Naive thymus-derived CD8-positive, alpha-beta T cell (primary cell): ENCODE measurements around the gene HPS5. TPM values are rescaled to one million over a fixed set of nuclear protein-coding genes. Genes with fewer than 3 reads are reported as not detected.
"Not testable (repeated sequence)": the region's sequence is repeated elsewhere in the genome, so short reads cannot be mapped to it uniquely, and the experiment has no call there.

Experiments used
- ATAC-seq, 2 donors: fragments of 150-1000 bp; cut with Tn5 transposase in 1 of 2; sonication (Bioruptor Pico), chemical (Tn5 transposase) in 1 of 2; 1 replicate in 1 of 2; 2 replicates in 1 of 2; pipeline ENCODE4 v1.10.0; 2021; ENCODE audit warnings: mild to moderate bottlenecking in 2 of 2, moderate library complexity in 2 of 2
- POLR2A ChIA-PET: fragments of 350-600 bp; sonication (Branson Sonifier 250); formaldehyde crosslinking; loops from one replicate; lab custom pipeline; 2021; ENCODE audit warnings: antibody characterized with exemption; lab: Charles Lee
- DNase-seq, 10 donors: peaks; one replicate each; pipeline versions ENCODE4 v3.0.0 to v3.0.0-alpha.2; 2020 to 2022
- H3K27ac Mint-ChIP-seq, 10 donors: one replicate each; pipeline ENCODE4 v1.8.0; 2020 to 2022; ENCODE audit warnings: mild to moderate bottlenecking in 10 of 10, mixed read lengths in 10 of 10, moderate library complexity in 4 of 10, inconsistent platforms in 1 of 10
- H3K27me3 Mint-ChIP-seq, 5 donors: one replicate each; pipeline ENCODE4 v1.8.0; 2021 to 2022; ENCODE audit warnings: mixed read lengths in 5 of 5
- H3K36me3 Mint-ChIP-seq, 3 donors: one replicate each; pipeline ENCODE4 v1.8.0; 2020 to 2022; ENCODE audit warnings: mixed read lengths in 3 of 3, mild to moderate bottlenecking in 2 of 3, inconsistent platforms in 1 of 3
- H3K4me1 Mint-ChIP-seq, 4 donors: one replicate each; pipeline ENCODE4 v1.8.0; 2021 to 2022; ENCODE audit warnings: mixed read lengths in 4 of 4
- H3K4me3 Mint-ChIP-seq, 10 donors: one replicate each; pipeline ENCODE4 v1.8.0; 2020 to 2022; ENCODE audit warnings: mild to moderate bottlenecking in 10 of 10, mixed read lengths in 10 of 10, moderate library complexity in 6 of 10, inconsistent platforms in 1 of 10
- H3K9me3 Mint-ChIP-seq, 9 donors: one replicate each; pipeline ENCODE4 v1.8.0; 2020 to 2022; ENCODE audit warnings: mixed read lengths in 9 of 9, mild to moderate bottlenecking in 3 of 9, inconsistent platforms in 1 of 9, moderate library complexity in 1 of 9
- polyA plus RNA-seq, 3 donors: library from polyadenylated mRNA; unstranded; fragments of 300-500 nt; fragmentation: Illumina TruSeq; gene quantifications; one replicate each; pipeline ENCODE4 v1.2.3, GENCODE V29; 2021
- total RNA-seq, 8 experiments: library from RNA in 2 of 8; stranded (reverse) in 2 of 8; gene quantifications; one replicate each; pipeline ENCODE4 v1.2.3 and lab custom pipeline; 2021 to 2026

The HPS5 gene
- total and polyA plus RNA-seq, 5 experiments from 2014 or later, result 11.6 to 20.3 (median 12.2) TPM

GRCh38 chr11:18246379-18247190 lies 75.4 kb downstream of the HPS5 start:
- H3K4me1 Mint-ChIP-seq, DNase-seq, POLR2A ChIA-PET, H3K27me3 Mint-ChIP-seq, ATAC-seq, H3K36me3 Mint-ChIP-seq: not testable (repeated sequence)
- Mint-ChIP-seq H3K9me3 (peaks cover 0 to 11% (median 7%) of the 10 kb centered on the region in 9 donors), H3K4me3 (peak overlapping the region in 8 of 10 donors; percentile 7 to 82 (median 40)), H3K27ac (peak overlapping the region in 6 of 10 donors; percentile 2 to 90 (median 66))

GRCh38 chr11:18245396-18245795 lies 76.5 kb downstream of the HPS5 start:
- H3K4me3 Mint-ChIP-seq, result no peak overlapping the region
- ATAC-seq, result no peak
- peaks cover 0 to 1% (median 0%) of the 10 kb centered on the region in 3 donors for H3K36me3 Mint-ChIP-seq
- H3K4me1 Mint-ChIP-seq, result peaks cover 0 to 9% (median 2%) of the 10 kb centered on the region in 4 donors
- peaks cover 0 to 11% (median 7%) of the 10 kb centered on the region in 9 donors for H3K9me3 Mint-ChIP-seq
- POLR2A ChIA-PET, result no interaction called here
- DNase-seq, result no peak
- peaks cover 3 to 12% (median 7%) of the 10 kb centered on the region in 5 donors for H3K27me3 Mint-ChIP-seq
- peak overlapping the region in 2 of 10 donors; percentile 31 to 52 for H3K27ac Mint-ChIP-seq

DNA sequence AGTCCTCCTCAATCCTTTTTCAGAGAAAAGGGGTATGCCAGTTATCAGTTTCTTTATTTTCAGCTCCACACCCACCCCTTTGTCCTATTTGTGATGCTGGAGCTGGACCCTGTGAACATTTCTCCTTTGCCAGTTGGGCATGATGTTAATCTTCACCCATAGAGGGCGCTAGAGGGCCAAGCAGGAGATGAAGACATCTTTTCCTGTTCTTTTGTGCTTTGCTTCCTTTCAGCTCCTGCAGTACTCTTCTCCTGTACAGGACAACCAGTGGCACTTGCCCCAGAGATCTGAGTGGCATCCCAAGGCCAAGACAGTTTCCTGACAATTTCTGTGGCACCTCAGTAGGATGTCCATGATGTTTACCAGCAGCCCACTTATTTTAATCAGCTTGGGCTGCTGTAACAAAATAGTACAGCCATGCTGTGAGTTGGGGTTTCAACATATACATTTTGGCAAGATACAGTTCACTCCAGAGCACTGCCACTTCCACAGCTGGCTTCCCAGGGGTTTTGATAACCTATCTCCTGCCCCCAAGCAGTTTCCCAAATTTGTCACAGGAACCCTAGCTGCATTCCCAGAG lies 78.1 kb downstream of the HPS5 start:
- Mint-ChIP-seq H3K36me3 (peaks cover 0 to 10% (median 1%) of the 10 kb centered on the region in 3 donors), H3K4me1 (peaks cover 0 to 9% (median 2%) of the 10 kb centered on the region in 4 donors), H3K4me3 (no peak overlapping the region), H3K27ac (peak overlapping the region in 1 of 10 donors; percentile 36), H3K27me3 (peaks cover 5 to 27% (median 12%) of the 10 kb centered on the region in 5 donors), H3K9me3 (peaks cover 0 to 11% (median 7%) of the 10 kb centered on the region in 9 donors)
- POLR2A ChIA-PET, result no interaction called here
- peak in 1 of 2 donors; percentile 29 for ATAC-seq
- peak in 8 of 10 donors; percentile 24 to 69 (median 42) for DNase-seq

DNA sequence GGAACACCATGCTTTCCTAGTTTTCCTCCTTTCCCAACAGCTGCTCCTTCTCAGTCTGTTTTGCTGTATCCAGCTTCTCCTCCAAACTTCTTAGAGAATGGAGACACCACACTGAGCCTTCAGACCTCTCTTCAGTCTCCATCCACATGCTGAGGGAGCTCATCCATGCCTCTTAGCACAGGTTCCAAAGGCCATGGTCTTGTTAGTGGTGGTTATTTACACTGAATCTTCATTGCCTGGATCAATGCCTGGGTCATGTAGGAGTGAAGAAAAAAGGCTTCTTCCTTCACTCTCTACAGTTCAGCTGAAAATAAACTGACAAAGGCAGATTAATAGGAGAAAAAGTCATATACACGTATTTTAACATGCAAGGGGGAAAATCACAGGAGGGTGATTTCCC lies 82.3 kb downstream of the HPS5 start:
- POLR2A ChIA-PET, result no interaction called here
- DNase-seq (no peak), ATAC-seq (no peak)
- Mint-ChIP-seq H3K36me3 (peaks cover 0 to 10% (median 1%) of the 10 kb centered on the region in 3 donors), H3K27me3 (peaks cover 14 to 52% (median 18%) of the 10 kb centered on the region in 5 donors), H3K9me3 (peaks cover 0 to 11% (median 7%) of the 10 kb centered on the region in 9 donors), H3K4me3 (no peak overlapping the region), H3K4me1 (peaks cover 0 to 2% (median 0%) of the 10 kb centered on the region in 4 donors), H3K27ac (no peak overlapping the region)

- POLR2A ChIA-PET, result no interaction called here
- ATAC-seq (no peak), DNase-seq (no peak)
- Mint-ChIP-seq H3K27ac (no peak within 1 kb of the TSS), H3K4me1 (no peaks in the 10 kb centered on the region), H3K9me3 (no peaks in the 10 kb centered on the region), H3K27me3 (peaks cover 17 to 62% (median 24%) of the 10 kb centered on the region in 5 donors), H3K4me3 (no peak within 1 kb of the TSS), H3K36me3 (peaks cover 0 to 10% (median 0%) of the 10 kb centered on the region in 3 donors)
Observed at GRCh38 chr11:18236664-18237356, 85.1 kb downstream of the HPS5 start, which contains the start of gene SAA4. Gene SAA4, minus strand, starts transcription at chr11:18236802. Its CDS starts 876 bp downstream, at chr11:18235926.

DNA sequence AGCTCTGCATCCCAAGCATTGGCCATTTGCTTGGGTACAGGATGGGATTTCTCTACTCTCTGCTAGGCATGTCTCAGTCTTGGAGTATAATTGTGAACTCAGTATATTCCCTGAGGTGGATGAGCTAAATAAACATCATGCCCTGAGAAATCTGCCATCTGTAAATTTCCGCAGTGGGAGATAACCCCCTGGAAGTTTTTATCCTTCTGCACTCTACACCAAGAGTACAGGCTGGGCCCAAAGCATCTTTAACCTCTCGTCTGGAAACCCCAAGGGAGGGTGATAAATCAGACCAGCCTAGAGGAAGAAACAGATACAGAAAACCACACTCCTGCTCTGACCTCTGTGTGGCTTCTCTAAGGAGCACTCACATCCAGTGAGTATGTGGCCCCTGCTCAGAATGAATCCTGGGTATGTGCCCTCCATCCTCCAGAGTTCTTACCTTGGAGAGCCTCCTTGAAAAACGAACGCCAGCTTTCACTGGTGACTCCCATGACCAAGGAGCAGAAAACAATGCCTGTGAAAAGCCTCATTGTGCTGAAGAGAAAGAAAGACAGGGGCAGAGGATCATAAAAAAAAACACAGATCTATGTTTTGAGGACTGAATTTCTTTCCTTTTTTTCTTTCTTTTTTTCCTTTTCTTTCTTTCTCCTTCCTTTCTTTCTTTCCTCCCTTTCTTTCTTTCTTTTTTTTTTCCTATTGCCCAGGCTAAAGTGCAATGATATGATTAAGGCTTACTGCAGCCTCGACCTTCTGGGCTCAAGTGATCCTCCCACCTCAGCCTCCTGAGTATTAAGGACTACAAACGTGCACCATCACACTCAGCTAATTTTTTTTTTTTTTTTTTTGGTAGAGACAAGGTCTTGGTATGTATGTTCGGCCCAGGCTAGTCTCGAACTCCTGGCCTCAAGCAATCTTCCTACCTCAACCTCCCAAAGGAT lies 86.3 kb downstream of the HPS5 start:
- Mint-ChIP-seq H3K4me3 (no peak overlapping the region), H3K4me1 (no peaks in the 10 kb centered on the region), H3K27ac (no peak overlapping the region), H3K36me3 (peaks cover 0 to 10% (median 0%) of the 10 kb centered on the region in 3 donors), H3K9me3 (no peaks in the 10 kb centered on the region), H3K27me3 (peaks cover 15 to 54% (median 22%) of the 10 kb centered on the region in 5 donors)
- POLR2A ChIA-PET, result no interaction called here
- ATAC-seq (no peak), DNase-seq (no peak)

DNA sequence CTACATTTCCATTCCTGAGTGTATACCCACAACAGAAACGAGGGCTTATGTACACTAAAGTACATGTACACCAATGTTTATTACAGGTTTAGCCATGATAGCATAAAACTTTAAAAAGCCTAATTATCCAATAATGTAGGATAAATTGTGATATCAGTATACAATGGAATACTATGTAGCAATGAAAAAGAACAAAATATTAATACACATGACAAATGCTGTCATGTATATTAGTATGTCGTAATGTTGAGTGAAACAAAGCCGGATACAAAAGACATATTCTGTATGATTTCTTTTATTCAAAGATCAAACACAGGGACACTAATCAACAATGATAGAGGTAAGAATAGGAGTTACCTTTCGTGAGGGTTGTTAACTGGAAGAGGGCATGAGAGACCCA lies 88.0 kb downstream of the HPS5 start:
- POLR2A ChIA-PET, result no interaction called here
- Mint-ChIP-seq H3K36me3 (no peaks in the 10 kb centered on the region), H3K27me3 (peaks cover 7 to 36% (median 12%) of the 10 kb centered on the region in 5 donors), H3K9me3 (no peaks in the 10 kb centered on the region), H3K4me1 (peaks cover 0 to 5% (median 0%) of the 10 kb centered on the region in 4 donors), H3K4me3 (no peak overlapping the region), H3K27ac (no peak overlapping the region)
- no peak for ATAC-seq
- DNase-seq, result no peak

DNA sequence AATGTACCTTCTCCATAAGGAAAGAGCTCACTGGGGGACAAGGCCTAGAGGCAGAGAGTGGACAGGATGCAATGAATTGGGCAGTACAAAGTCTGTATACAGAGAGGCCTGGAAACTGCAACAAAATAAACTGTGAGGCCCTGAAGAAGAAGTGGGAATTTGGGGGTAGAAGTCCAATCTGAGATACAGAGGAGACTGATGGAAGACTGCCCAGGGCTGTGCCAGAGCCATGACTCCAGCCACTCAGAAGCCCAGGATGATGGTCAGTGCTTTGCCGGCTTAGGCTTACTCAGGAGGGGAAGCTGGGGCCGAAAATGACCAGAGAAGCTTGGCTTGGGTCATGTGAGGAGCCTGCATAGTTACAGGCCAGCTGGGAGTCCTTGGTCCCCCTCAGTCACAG lies 91.1 kb downstream of the HPS5 start:
- Mint-ChIP-seq H3K9me3 (no peaks in the 10 kb centered on the region), H3K27me3 (peaks cover 5 to 15% (median 10%) of the 10 kb centered on the region in 5 donors), H3K4me1 (peaks cover 0 to 10% (median 0%) of the 10 kb centered on the region in 4 donors), H3K36me3 (no peaks in the 10 kb centered on the region), H3K4me3 (no peak overlapping the region), H3K27ac (no peak overlapping the region)
- DNase-seq (no peak), ATAC-seq (no peak)
- POLR2A ChIA-PET, result interaction anchor here (0.7 kb wide), 2 partner anchors 165 to 348 kb away, joined by 3 to 4 read pairs; no protein-coding TSS in a partner anchor

DNA sequence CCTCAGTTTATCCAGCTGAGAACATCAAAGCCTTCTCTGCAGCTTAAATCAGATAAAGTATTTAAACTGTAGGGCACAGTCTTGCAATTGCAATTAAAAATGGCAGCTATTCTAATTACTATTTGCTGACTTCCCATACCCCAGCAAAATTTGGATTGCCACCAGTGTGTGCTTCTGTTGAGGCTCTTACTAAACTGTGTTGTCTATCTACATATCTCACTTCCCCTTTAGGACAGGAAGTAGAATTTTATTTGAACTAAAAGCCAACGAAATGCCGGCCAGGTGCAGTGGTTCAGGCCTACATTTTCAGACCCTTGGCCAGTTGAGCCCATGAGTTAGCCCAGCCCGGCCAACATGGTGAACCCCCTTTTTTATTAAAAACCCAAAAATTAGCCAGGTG lies 92.4 kb downstream of the HPS5 start:
- POLR2A ChIA-PET, result no interaction called here

More for the DNA sequence above, 92.4 kb downstream of the HPS5 start:
- Mint-ChIP-seq H3K9me3 (peaks cover 0 to under 1% (median 0%) of the 10 kb centered on the region in 9 donors), H3K36me3 (peaks cover 0 to under 1% (median 0%) of the 10 kb centered on the region in 3 donors), H3K4me1 (peaks cover 0 to 13% (median 0%) of the 10 kb centered on the region in 4 donors), H3K27ac (no peak overlapping the region), H3K4me3 (no peak overlapping the region), H3K27me3 (peaks cover 9 to 15% (median 12%) of the 10 kb centered on the region in 5 donors)
- ATAC-seq (no peak), DNase-seq (no peak)
